H1 (cell line): ENCODE measurements around the gene GPR35. TPM values are rescaled to one million over a fixed set of nuclear protein-coding genes. Genes with fewer than 3 reads are reported as not detected.

Experiments
- CTCF ChIA-PET: fragments of 300-600 bp; sonication (Branson Sonifier 250); formaldehyde crosslinking; loops from one replicate; lab custom pipeline; 2021; ENCODE audit not compliant: partially characterized antibody; lab: Charles Lee
- POLR2A ChIA-PET: fragments of 300-600 bp; sonication (Branson Sonifier 250); formaldehyde crosslinking; loops from one replicate; lab custom pipeline; 2021; ENCODE audit warnings: inconsistent platforms; ENCODE audit not compliant: partially characterized antibody; lab: Charles Lee
- DNase-seq, 2 experiments: peaks; one replicate each; pipeline versions ENCODE4 v3.0.0 to v3.0.0-alpha.2; 2010 to 2022; ENCODE audit warnings: low spot score in 2 of 2, low read depth in 1 of 2, mixed read lengths in 1 of 2
- FAIRE-seq: peaks from 2 replicates; lab custom pipeline; 2011; peaks lifted over from hg19 to GRCh38; lab: Jason Lieb, UNC
- H2AFZ ChIP-seq: 2 replicates; pipeline ENCODE4 v1.8.1; 2012; ENCODE audit warnings: low read length, inconsistent platforms
- H2AK5ac ChIP-seq: 2 replicates; pipeline ENCODE4 v1.6.1; 2013; ENCODE audit warnings: low read depth, low read length
- H2BK120ac ChIP-seq: replicated peaks from 2 replicates; pipeline ENCODE3; 2013; ENCODE audit warnings: low read depth, low read length, inconsistent platforms
- H2BK12ac ChIP-seq: 2 replicates; pipeline ENCODE4 v1.6.1; 2013; ENCODE audit warnings: low read depth, low read length
- H2BK15ac ChIP-seq: 2 replicates; pipeline ENCODE4 v1.6.1; 2013; ENCODE audit warnings: low read length
- H2BK20ac ChIP-seq: 2 replicates; pipeline ENCODE4 v1.6.1; 2013; ENCODE audit warnings: low read length
- H2BK5ac ChIP-seq: 2 replicates; pipeline ENCODE4 v1.6.1; 2013; ENCODE audit warnings: low read depth, low read length
- H3K14ac ChIP-seq: 2 replicates; pipeline ENCODE4 v1.6.1; 2013; ENCODE audit warnings: inconsistent platforms; ENCODE audit not compliant: insufficient read length
- H3K18ac ChIP-seq: 2 replicates; pipeline ENCODE4 v1.6.1; 2013; ENCODE audit warnings: low read length; ENCODE audit errors: extremely low read depth
- H3K23ac ChIP-seq: 2 replicates; pipeline ENCODE4 v1.6.1; 2013; ENCODE audit warnings: inconsistent platforms; ENCODE audit not compliant: insufficient read length
- H3K23me2 ChIP-seq: 2 replicates; pipeline ENCODE4 v1.6.1; 2013; ENCODE audit warnings: low read depth, low read length
- H3K27ac ChIP-seq: 2 replicates; pipeline ENCODE4 v1.6.1; 2011; ENCODE audit warnings: low read depth, low read length, inconsistent platforms
- H3K27me3 ChIP-seq, 4 experiments: replicated peaks in 1 of 4; 1 replicate in 1 of 4; 2 replicates in 3 of 4; pipeline versions ENCODE4 v1.6.1 to v1.8.1; 2011 to 2013; ENCODE audit warnings: low read length in 3 of 4, mild to moderate bottlenecking in 3 of 4, inconsistent platforms in 2 of 4, mixed read lengths in 2 of 4, moderate library complexity in 1 of 4; ENCODE audit not compliant: control insufficient read depth in 3 of 4, insufficient read depth in 3 of 4; ENCODE audit errors: extremely low read depth in 1 of 4
- H3K36me3 ChIP-seq, 4 experiments: 2 replicates each; pipeline versions ENCODE4 v1.6.1 to v1.8.1; 2011 to 2013; ENCODE audit warnings: mild to moderate bottlenecking in 4 of 4, low read length in 3 of 4, moderate library complexity in 2 of 4, control low read depth in 1 of 4, inconsistent platforms in 1 of 4; ENCODE audit not compliant: insufficient read depth in 4 of 4, control insufficient read depth in 2 of 4
- H3K4ac ChIP-seq: replicated peaks from 2 replicates; pipeline ENCODE3; 2013; ENCODE audit warnings: low read length, low read depth, mixed read lengths, inconsistent platforms; ENCODE audit not compliant: insufficient read length
- H3K4me1 ChIP-seq, 4 experiments: replicated peaks in 1 of 4; 1 replicate in 1 of 4; 2 replicates in 3 of 4; pipeline versions ENCODE4 v1.6.1 to v1.8.1; 2011 to 2013; ENCODE audit warnings: low read length in 3 of 4, inconsistent platforms in 2 of 4, mixed read lengths in 1 of 4; ENCODE audit not compliant: insufficient read depth in 4 of 4, control insufficient read depth in 3 of 4
- H3K4me2 ChIP-seq, 2 experiments: 2 replicates each; pipeline versions ENCODE4 v1.6.1 to v1.8.1; 2011 to 2013; ENCODE audit warnings: low read depth in 2 of 2, low read length in 2 of 2, control low read depth in 1 of 2, inconsistent platforms in 1 of 2, mild to moderate bottlenecking in 1 of 2; ENCODE audit not compliant: insufficient read depth in 1 of 2
- H3K4me3 ChIP-seq, 4 experiments: fragments of 200-600, 300-600 bp in 1 of 4; sonication (generic), shearing (Covaris generic), sonication (Bioruptor Twin) in 1 of 4; 2 replicates each; pipeline versions ENCODE4 v1.5.1 to v1.8.1; 2011 to 2016; ENCODE audit warnings: low read length in 4 of 4, low read depth in 3 of 4, control low read depth in 2 of 4, inconsistent platforms in 2 of 4, mild to moderate bottlenecking in 2 of 4, mixed read lengths in 1 of 4, moderate library complexity in 1 of 4; ENCODE audit not compliant: insufficient read depth in 2 of 4; ENCODE audit errors: extremely low read depth in 1 of 4
- H3K56ac ChIP-seq: replicated peaks from 2 replicates; pipeline ENCODE3; 2013; ENCODE audit warnings: low read depth, mild to moderate bottlenecking, mixed read lengths, low read length, inconsistent platforms; ENCODE audit not compliant: insufficient read length
- H3K79me1 ChIP-seq: 2 replicates; pipeline ENCODE4 v1.6.1; 2013; ENCODE audit warnings: low read depth, low read length, control low read depth
- H3K79me2 ChIP-seq, 2 experiments: 2 replicates each; pipeline versions ENCODE4 v1.6.1 to v1.8.1; 2012 to 2013; ENCODE audit warnings: low read length in 2 of 2, mild to moderate bottlenecking in 2 of 2, inconsistent platforms in 1 of 2; ENCODE audit not compliant: insufficient read depth in 2 of 2, control insufficient read depth in 1 of 2
- H3K9ac ChIP-seq, 4 experiments: replicated peaks in 1 of 4; 1 replicate in 1 of 4; 2 replicates in 3 of 4; pipeline versions ENCODE4 v1.6.1 to v1.8.1; 2011 to 2013; ENCODE audit warnings: low read depth in 3 of 4, low read length in 3 of 4, control low read depth in 2 of 4, mild to moderate bottlenecking in 2 of 4, moderate library complexity in 2 of 4, inconsistent platforms in 1 of 4; ENCODE audit errors: extremely low read depth in 1 of 4
- H3K9me3 ChIP-seq, 2 experiments: 2 replicates each; pipeline versions ENCODE4 v1.6.1 to v1.8.1; 2012 to 2013; ENCODE audit warnings: mild to moderate bottlenecking in 2 of 2, moderate library complexity in 2 of 2, control low read depth in 1 of 2, inconsistent platforms in 1 of 2, low read depth in 1 of 2, low read length in 1 of 2, mixed read lengths in 1 of 2; ENCODE audit not compliant: insufficient read depth in 2 of 2
- H4K20me1 ChIP-seq, 2 experiments: replicated peaks in 1 of 2; 2 replicates each; pipeline versions ENCODE3 to v1.8.1; 2011 to 2013; ENCODE audit warnings: inconsistent platforms in 2 of 2, low read length in 2 of 2, mild to moderate bottlenecking in 1 of 2; ENCODE audit not compliant: insufficient read depth in 2 of 2, control insufficient read depth in 1 of 2
- H4K5ac ChIP-seq: 2 replicates; pipeline ENCODE4 v1.6.1; 2013; ENCODE audit warnings: low read length, low read depth, mixed read lengths, inconsistent platforms; ENCODE audit not compliant: insufficient read length
- H4K8ac ChIP-seq: 2 replicates; pipeline ENCODE4 v1.8.0; 2013; ENCODE audit warnings: mild to moderate bottlenecking, moderate library complexity, low read length, inconsistent platforms; ENCODE audit not compliant: insufficient read depth; ENCODE audit errors: extremely low read depth
- H4K91ac ChIP-seq: replicated peaks from 2 replicates; pipeline ENCODE3; 2013; ENCODE audit warnings: low read length, mixed read lengths, inconsistent platforms; ENCODE audit not compliant: insufficient read length
- ATF2 ChIP-seq: IDR thresholded peaks from 2 replicates; pipeline ENCODE4 v1.6.1; 2012; ENCODE audit warnings: low read length, inconsistent platforms
- CBX8 ChIP-seq: fragments of 300-800, 300-1000 bp; sonication (generic); IDR thresholded peaks from 2 replicates; pipeline ENCODE4 v1.7.1; 2016; ENCODE audit warnings: low read depth, low read length, borderline replicate concordance
- CEBPB ChIP-seq: IDR thresholded peaks from 2 replicates; pipeline ENCODE4 v1.6.1; 2012; ENCODE audit warnings: low read depth, low read length
- CHD1 ChIP-seq: IDR thresholded peaks from 2 replicates; pipeline ENCODE4 v1.6.1; 2012; ENCODE audit warnings: low read depth, low read length, improper control_type of control experiment
- EGR1 ChIP-seq: IDR thresholded peaks from 2 replicates; pipeline ENCODE4 v1.6.1; 2011; ENCODE audit warnings: low read depth, low read length, borderline replicate concordance
- EP300 ChIP-seq, 2 experiments: IDR thresholded peaks; 1 replicate in 1 of 2; 2 replicates in 1 of 2; pipeline ENCODE4 v1.6.1; 2011 to 2012; ENCODE audit warnings: low read depth in 2 of 2, low read length in 2 of 2, mild to moderate bottlenecking in 2 of 2, borderline replicate concordance in 1 of 2, inconsistent platforms in 1 of 2, moderate library complexity in 1 of 2
- HDAC2 ChIP-seq, 2 experiments: fragments of 300-600 bp in 1 of 2; sonication (generic) in 1 of 2; IDR thresholded peaks; 2 replicates each; pipeline ENCODE4 v1.6.1; 2011 to 2012; ENCODE audit warnings: low read depth in 2 of 2, low read length in 2 of 2, mild to moderate bottlenecking in 2 of 2, moderate library complexity in 2 of 2, borderline replicate concordance in 1 of 2, inconsistent platforms in 1 of 2
- JUN ChIP-seq: IDR thresholded peaks from 2 replicates; pipeline ENCODE4 v1.6.1; 2011; ENCODE audit warnings: low read depth, mild to moderate bottlenecking, improper control_type of control experiment, low read length
- POU5F1 ChIP-seq: IDR thresholded peaks from 2 replicates; pipeline ENCODE4 v1.6.1; 2011; ENCODE audit warnings: low read depth, mild to moderate bottlenecking, low read length, moderate library complexity
- RFX5 ChIP-seq: IDR thresholded peaks from 2 replicates; pipeline ENCODE4 v1.6.1; 2011; ENCODE audit warnings: low read depth, low read length, improper control_type of control experiment, borderline replicate concordance
- SP2 ChIP-seq: IDR thresholded peaks from 2 replicates; pipeline ENCODE4 v1.6.1; 2012; ENCODE audit warnings: mild to moderate bottlenecking, low read length, inconsistent platforms
- WGBS, 2 experiments: shearing (Covaris generic) in 1 of 2; methylation state at CpG; one replicate each; pipeline versions ENCODE4 v1.1.6 to v1.1.7; 2013 to 2015; ENCODE audit warnings: low lambda C conversion rate in 2 of 2, mixed read lengths in 2 of 2, inconsistent platforms in 1 of 2, low coverage in 1 of 2, missing lambda C conversion rate in 1 of 2; ENCODE audit not compliant: insufficient replicate concordance in 2 of 2, insufficient coverage in 1 of 2, insufficient read length in 1 of 2; ENCODE audit errors: extremely low coverage in 1 of 2, missing lambda C conversion rate in 1 of 2; 5-methylcytosine and 5-hydroxymethylcytosine counted together
- polyA plus RNA-seq, 7 experiments: library from polyadenylated mRNA; depleted of rRNA in 3 of 7; stranded (reverse) in 5 of 7; unstranded in 2 of 7; fragments of >200 nt in 5 of 7; fragments of 200-250 nt in 2 of 7; gene quantifications; 1 replicate in 5 of 7; 2 replicates in 1 of 7; 4 replicates in 1 of 7; pipeline versions ENCODE4 v1.2.1 to v1.2.3, GENCODE V29; 2011 to 2013; ENCODE audit warnings: missing spikeins in 2 of 7, mixed read lengths in 2 of 7
- total RNA-seq: library from RNA; stranded (reverse); fragmentation: NEBNext Ultra II Directional; extraction: Animal tissue kit (Norgen Biotek cat#: 25700); gene quantifications from 2 replicates; pipeline ENCODE4 v1.2.1, GENCODE V29; 2021

GPR35 gene
- total and polyA plus RNA-seq, 2 of the 8 experiments (the other 6 are each of a cell fraction or from before 2014, with no cell fraction given): 0.47 TPM; not detected in 1

GRCh38 chr2:240593026-240593702 lies 32.1 kb upstream of the GPR35 start:
- peaks cover 0 to 13% (median 11%) of the 10 kb centered on the region in 4 experiments; a peak in 5 of 8 replicates for H3K36me3 ChIP-seq
- H3K4me2 ChIP-seq: no peak overlapping the region
- TF ChIP-seq EP300 (IDR thresholded peaks at IDR 0.05; ENCODE audit: borderline replicate concordance in 1 of 2, low read depth in 2 of 2, low read length in 2 of 2) (no peak), CHD1 (no peak), ATF2 (no peak), CBX8 (no peak), CEBPB (no peak), EGR1 (no peak), HDAC2 (IDR thresholded peaks at IDR 0.05; ENCODE audit: borderline replicate concordance in 1 of 2, low read depth in 2 of 2, low read length in 2 of 2) (no peak), POU5F1 (no peak), SP2 (no peak), JUN (no peak), RFX5 (no peak)

More at GRCh38 chr2:240593026-240593702, 32.1 kb upstream of the GPR35 start:
- Histone ChIP-seq H3K4ac (no peak overlapping the region), H2BK120ac (no peak overlapping the region), H3K4me1 (no peaks in the 10 kb centered on the region; a peak in 1 of 7 replicates), H2BK15ac (no peak overlapping the region), H2BK12ac (no peak overlapping the region), H3K23ac (no peak overlapping the region), H2AFZ (no peak overlapping the region), H2BK5ac (no peak overlapping the region), H3K9me3 (no peaks in the 10 kb centered on the region), H4K5ac (no peak overlapping the region), H4K91ac (no peak overlapping the region), H2BK20ac (no peak overlapping the region), H3K14ac (no peak overlapping the region), H3K23me2 (no peaks in the 10 kb centered on the region), H3K56ac (no peak overlapping the region), H3K9ac (no peak overlapping the region), H3K79me2 (peaks cover 0 to 19% of the 10 kb centered on the region in 2 experiments; a peak in 2 of 4 replicates), H3K4me3 (no peak overlapping the region), H3K18ac (no peak overlapping the region), H4K8ac (no peak overlapping the region), H2AK5ac (no peak overlapping the region), H4K20me1 (peaks cover 3 to 24% of the 10 kb centered on the region in 2 experiments), H3K27me3 (no peaks in the 10 kb centered on the region), H3K79me1 (peaks cover 13% of the 10 kb centered on the region), H3K27ac (no peak overlapping the region)
- DNase-seq: no peak
- WGBS, 2 experiments: 92% methylated on average over 18 of the region's 20 CpGs; no CpG with 5 or more reads in 1 of the 2 experiments
- no peak for FAIRE-seq
- ChIA-PET CTCF (interaction anchor here (0.6 to 3.5 kb wide), 6 partner anchors 8 to 27 kb away, joined by 3 to 17 read pairs (median 4); no protein-coding TSS in a partner anchor), POLR2A (interaction anchor here (2.1 kb wide), 1 partner anchor 8 kb away, joined by 13 read pairs; the partner anchor contains the start of gene CAPN10)
